HEK293 (cell line): ENCODE measurements around the gene CSNK1G1.

Experiments
- CTCF ChIA-PET: fragments of 350-600 bp; formaldehyde crosslinking; extraction: SDS; loops from one replicate; lab custom pipeline; 2021; ENCODE audit warnings: antibody characterized with exemption; lab: Yijun Ruan, JAX
- POLR2A ChIA-PET: fragments of 300-600 bp; formaldehyde crosslinking; extraction: SDS; loops from one replicate; lab custom pipeline; 2020; ENCODE audit warnings: antibody characterized with exemption, inconsistent platforms; lab: Yijun Ruan, JAX
- H3K27ac ChIP-seq: fragments of 200-500 bp; sonication (Bioruptor generic); 2 replicates; pipeline ENCODE4 v1.5.1; 2014; ENCODE audit warnings: low read depth, low read length, control low read depth, inconsistent platforms; ENCODE audit errors: extremely low read depth
- H3K36me3 ChIP-seq, 2 experiments: fragments of 200-500 bp in 1 of 2; sonication (Bioruptor generic) in 1 of 2; 1 replicate in 1 of 2; 2 replicates in 1 of 2; pipeline ENCODE4 v1.5.1; 2014 to 2017; ENCODE audit warnings: inconsistent platforms in 2 of 2, low read length in 2 of 2; ENCODE audit not compliant: control insufficient read depth in 2 of 2, insufficient read depth in 1 of 2
- H3K4me1 ChIP-seq: fragments of 200-500 bp; sonication (Bioruptor generic); 2 replicates; pipeline ENCODE4 v1.5.1; 2014; ENCODE audit warnings: mild to moderate bottlenecking, low read length, inconsistent platforms; ENCODE audit not compliant: control insufficient read depth, insufficient read depth
- H3K4me3 ChIP-seq: 2 replicates; pipeline ENCODE4 v1.5.1; 2011; ENCODE audit warnings: low read depth, mild to moderate bottlenecking, control low read depth, low read length, moderate library complexity
- H3K9me3 ChIP-seq: fragments of 200-500 bp; sonication (Bioruptor generic); 2 replicates; pipeline ENCODE4 v1.5.1; 2014; ENCODE audit warnings: low read depth, low read length, inconsistent platforms; ENCODE audit not compliant: control insufficient read depth, insufficient read depth
- GLI4 ChIP-seq: fragments of 450-650 bp; formaldehyde crosslinking; IDR thresholded peaks from 2 replicates; pipeline ENCODE4 v1.5.1; 2016; ENCODE audit warnings: missing biosample characterization, missing genetic modification characterization
- KLF9 ChIP-seq: fragments of 450-650 bp; formaldehyde crosslinking; IDR thresholded peaks from 2 replicates; pipeline ENCODE4 v1.5.1; 2016; ENCODE audit warnings: missing biosample characterization, missing genetic modification characterization, low read depth
- MZF1 ChIP-seq: fragments of 450-650 bp; formaldehyde crosslinking; IDR thresholded peaks from 2 replicates; pipeline ENCODE4 v1.5.1; 2017; ENCODE audit warnings: missing biosample characterization, missing genetic modification characterization, borderline replicate concordance
- RBAK ChIP-seq: fragments of 450-650 bp; formaldehyde crosslinking; IDR thresholded peaks from 2 replicates; pipeline ENCODE4 v1.5.1; 2016; ENCODE audit warnings: missing biosample characterization, missing genetic modification characterization
- SCRT1 ChIP-seq: fragments of 450-650 bp; formaldehyde crosslinking; IDR thresholded peaks from 2 replicates; pipeline ENCODE4 v1.5.1; 2016; ENCODE audit warnings: missing biosample characterization, missing genetic modification characterization, borderline replicate concordance
- ZNF10 ChIP-seq: fragments of 450-650 bp; formaldehyde crosslinking; IDR thresholded peaks from 2 replicates; pipeline ENCODE4 v1.5.1; 2017; ENCODE audit warnings: missing biosample characterization, missing genetic modification characterization
- ZNF146 ChIP-seq: fragments of 450-650 bp; formaldehyde crosslinking; IDR thresholded peaks from 2 replicates; pipeline ENCODE4 v1.5.1; 2016; ENCODE audit warnings: missing biosample characterization, missing genetic modification characterization
- ZNF248 ChIP-seq: fragments of 450-650 bp; formaldehyde crosslinking; IDR thresholded peaks from 2 replicates; pipeline ENCODE4 v1.5.1; 2017; ENCODE audit warnings: missing biosample characterization, missing genetic modification characterization
- ZNF311 ChIP-seq: fragments of 450-650 bp; formaldehyde crosslinking; IDR thresholded peaks from 2 replicates; pipeline ENCODE4 v1.5.1; 2017; ENCODE audit warnings: missing biosample characterization, missing genetic modification characterization, borderline replicate concordance
- ZNF341 ChIP-seq: fragments of 450-650 bp; formaldehyde crosslinking; IDR thresholded peaks from 2 replicates; pipeline ENCODE4; 2016; ENCODE audit warnings: low read depth, missing biosample characterization, missing genetic modification characterization
- ZNF48 ChIP-seq: fragments of 450-650 bp; formaldehyde crosslinking; IDR thresholded peaks from 2 replicates; pipeline ENCODE4 v1.5.1; 2016; ENCODE audit warnings: missing biosample characterization, missing genetic modification characterization
- ZNF560 ChIP-seq: fragments of 450-650 bp; formaldehyde crosslinking; IDR thresholded peaks from 2 replicates; pipeline ENCODE4 v1.5.1; 2017; ENCODE audit warnings: missing biosample characterization, missing genetic modification characterization, borderline replicate concordance
- ZNF596 ChIP-seq: fragments of 450-650 bp; IDR thresholded peaks from 2 replicates; pipeline ENCODE4 v1.5.0; 2018; ENCODE audit warnings: missing biosample characterization, mild to moderate bottlenecking, missing genetic modification characterization, moderate library complexity
- ZXDB ChIP-seq: fragments of 450-650 bp; formaldehyde crosslinking; IDR thresholded peaks from 2 replicates; pipeline ENCODE4 v1.5.1; 2016; ENCODE audit warnings: missing biosample characterization, missing genetic modification characterization
- TF ChIP-seq, protein P1 (sequence below): fragments of 450-650 bp; formaldehyde crosslinking; IDR thresholded peaks from 2 replicates; pipeline ENCODE4 v1.5.1; 2016; ENCODE audit warnings: missing biosample characterization, missing genetic modification characterization
- TF ChIP-seq, protein P2 (sequence below): fragments of 450-650 bp; formaldehyde crosslinking; IDR thresholded peaks from 2 replicates; pipeline ENCODE4 v1.5.1; 2016; ENCODE audit warnings: missing biosample characterization, missing genetic modification characterization
- TF ChIP-seq, protein P3 (sequence below): fragments of 450-650 bp; formaldehyde crosslinking; IDR thresholded peaks from 2 replicates; pipeline ENCODE4 v1.5.1; 2016; ENCODE audit warnings: missing biosample characterization, missing genetic modification characterization
- TF ChIP-seq, protein P4 (sequence below): fragments of 450-650 bp; formaldehyde crosslinking; IDR thresholded peaks from 2 replicates; pipeline ENCODE4 v1.5.1; 2016; ENCODE audit warnings: missing biosample characterization, missing genetic modification characterization
- TF ChIP-seq, protein P5 (sequence below): fragments of 450-650 bp; formaldehyde crosslinking; IDR thresholded peaks from 2 replicates; pipeline ENCODE4 v1.5.1; 2017; ENCODE audit warnings: missing biosample characterization, missing genetic modification characterization
- TF ChIP-seq, protein P6 (sequence below): fragments of 450-650 bp; formaldehyde crosslinking; optimal IDR thresholded peaks from 2 replicates; pipeline ENCODE3; 2016; ENCODE audit warnings: missing biosample characterization, mild to moderate bottlenecking, missing genetic modification characterization

The CSNK1G1 gene

DNA sequence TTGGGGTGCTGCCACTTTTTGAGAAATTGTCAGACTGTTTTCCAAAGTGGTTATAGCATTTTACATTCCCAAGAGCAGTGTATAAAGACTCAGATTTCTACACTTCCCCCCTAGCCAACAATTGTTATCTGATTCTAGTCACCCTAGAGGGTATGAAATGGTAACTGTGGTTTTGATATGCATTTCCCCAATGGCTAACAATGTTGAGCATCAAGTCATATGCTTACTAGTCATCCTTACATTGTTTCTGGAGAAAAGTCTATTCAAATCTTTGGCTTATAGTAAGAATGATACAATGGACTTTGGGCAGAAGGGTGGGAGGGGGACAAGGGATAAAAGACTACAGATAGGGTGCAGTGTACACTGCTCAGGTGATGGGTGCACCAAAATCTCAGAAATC, 73.3 kb downstream of the CSNK1G1 start:
- ChIA-PET CTCF (no interaction called here), POLR2A (no interaction called here)
- no peak overlapping the region for H3K27ac ChIP-seq

More for the DNA sequence above, 73.3 kb downstream of the CSNK1G1 start:
- H3K4me1 ChIP-seq = no peaks in the 10 kb centered on the region
- H3K4me3 ChIP-seq = no peak overlapping the region
- no peak for TF ChIP-seq ZNF48 (tag by site-specific recombination)
- TF ChIP-seq ZNF560 (tag by site-specific recombination) = no peak
- TF ChIP-seq SCRT1 (tag by site-specific recombination) = no peak
- no peak for TF ChIP-seq ZNF10
- no peak for TF ChIP-seq RBAK (tag by site-specific recombination)
- TF ChIP-seq, protein P1, sequence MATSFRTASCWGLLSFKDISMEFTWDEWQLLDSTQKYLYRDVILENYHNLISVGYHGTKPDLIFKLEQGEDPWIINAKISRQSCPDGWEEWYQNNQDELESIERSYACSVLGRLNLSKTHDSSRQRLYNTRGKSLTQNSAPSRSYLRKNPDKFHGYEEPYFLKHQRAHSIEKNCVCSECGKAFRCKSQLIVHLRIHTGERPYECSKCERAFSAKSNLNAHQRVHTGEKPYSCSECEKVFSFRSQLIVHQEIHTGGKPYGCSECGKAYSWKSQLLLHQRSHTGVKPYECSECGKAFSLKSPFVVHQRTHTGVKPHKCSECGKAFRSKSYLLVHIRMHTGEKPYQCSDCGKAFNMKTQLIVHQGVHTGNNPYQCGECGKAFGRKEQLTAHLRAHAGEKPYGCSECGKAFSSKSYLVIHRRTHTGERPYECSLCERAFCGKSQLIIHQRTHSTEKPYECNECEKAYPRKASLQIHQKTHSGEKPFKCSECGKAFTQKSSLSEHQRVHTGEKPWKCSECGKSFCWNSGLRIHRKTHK = no peak
- TF ChIP-seq ZNF311 (tag by site-specific recombination) = no peak
- TF ChIP-seq ZNF596 (tag by site-specific recombination) = no peak
- no peak for TF ChIP-seq GLI4 (tag by site-specific recombination)
- TF ChIP-seq ZNF341 (tag by site-specific recombination) = no peak
- TF ChIP-seq MZF1 (tag by site-specific recombination) = no peak
- TF ChIP-seq, protein P2, sequence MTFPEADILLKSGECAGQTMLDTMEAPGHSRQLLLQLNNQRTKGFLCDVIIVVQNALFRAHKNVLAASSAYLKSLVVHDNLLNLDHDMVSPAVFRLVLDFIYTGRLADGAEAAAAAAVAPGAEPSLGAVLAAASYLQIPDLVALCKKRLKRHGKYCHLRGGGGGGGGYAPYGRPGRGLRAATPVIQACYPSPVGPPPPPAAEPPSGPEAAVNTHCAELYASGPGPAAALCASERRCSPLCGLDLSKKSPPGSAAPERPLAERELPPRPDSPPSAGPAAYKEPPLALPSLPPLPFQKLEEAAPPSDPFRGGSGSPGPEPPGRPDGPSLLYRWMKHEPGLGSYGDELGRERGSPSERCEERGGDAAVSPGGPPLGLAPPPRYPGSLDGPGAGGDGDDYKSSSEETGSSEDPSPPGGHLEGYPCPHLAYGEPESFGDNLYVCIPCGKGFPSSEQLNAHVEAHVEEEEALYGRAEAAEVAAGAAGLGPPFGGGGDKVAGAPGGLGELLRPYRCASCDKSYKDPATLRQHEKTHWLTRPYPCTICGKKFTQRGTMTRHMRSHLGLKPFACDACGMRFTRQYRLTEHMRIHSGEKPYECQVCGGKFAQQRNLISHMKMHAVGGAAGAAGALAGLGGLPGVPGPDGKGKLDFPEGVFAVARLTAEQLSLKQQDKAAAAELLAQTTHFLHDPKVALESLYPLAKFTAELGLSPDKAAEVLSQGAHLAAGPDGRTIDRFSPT (tag by site-specific recombination) = no peak
- TF ChIP-seq KLF9 (tag by site-specific recombination) = no peak
- TF ChIP-seq, protein P3, sequence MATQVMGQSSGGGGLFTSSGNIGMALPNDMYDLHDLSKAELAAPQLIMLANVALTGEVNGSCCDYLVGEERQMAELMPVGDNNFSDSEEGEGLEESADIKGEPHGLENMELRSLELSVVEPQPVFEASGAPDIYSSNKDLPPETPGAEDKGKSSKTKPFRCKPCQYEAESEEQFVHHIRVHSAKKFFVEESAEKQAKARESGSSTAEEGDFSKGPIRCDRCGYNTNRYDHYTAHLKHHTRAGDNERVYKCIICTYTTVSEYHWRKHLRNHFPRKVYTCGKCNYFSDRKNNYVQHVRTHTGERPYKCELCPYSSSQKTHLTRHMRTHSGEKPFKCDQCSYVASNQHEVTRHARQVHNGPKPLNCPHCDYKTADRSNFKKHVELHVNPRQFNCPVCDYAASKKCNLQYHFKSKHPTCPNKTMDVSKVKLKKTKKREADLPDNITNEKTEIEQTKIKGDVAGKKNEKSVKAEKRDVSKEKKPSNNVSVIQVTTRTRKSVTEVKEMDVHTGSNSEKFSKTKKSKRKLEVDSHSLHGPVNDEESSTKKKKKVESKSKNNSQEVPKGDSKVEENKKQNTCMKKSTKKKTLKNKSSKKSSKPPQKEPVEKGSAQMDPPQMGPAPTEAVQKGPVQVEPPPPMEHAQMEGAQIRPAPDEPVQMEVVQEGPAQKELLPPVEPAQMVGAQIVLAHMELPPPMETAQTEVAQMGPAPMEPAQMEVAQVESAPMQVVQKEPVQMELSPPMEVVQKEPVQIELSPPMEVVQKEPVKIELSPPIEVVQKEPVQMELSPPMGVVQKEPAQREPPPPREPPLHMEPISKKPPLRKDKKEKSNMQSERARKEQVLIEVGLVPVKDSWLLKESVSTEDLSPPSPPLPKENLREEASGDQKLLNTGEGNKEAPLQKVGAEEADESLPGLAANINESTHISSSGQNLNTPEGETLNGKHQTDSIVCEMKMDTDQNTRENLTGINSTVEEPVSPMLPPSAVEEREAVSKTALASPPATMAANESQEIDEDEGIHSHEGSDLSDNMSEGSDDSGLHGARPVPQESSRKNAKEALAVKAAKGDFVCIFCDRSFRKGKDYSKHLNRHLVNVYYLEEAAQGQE (tag by site-specific recombination) = no peak
- TF ChIP-seq ZNF248 (tag by site-specific recombination) = no peak
- no peak for TF ChIP-seq ZXDB (tag by site-specific recombination)
- TF ChIP-seq, protein P4, sequence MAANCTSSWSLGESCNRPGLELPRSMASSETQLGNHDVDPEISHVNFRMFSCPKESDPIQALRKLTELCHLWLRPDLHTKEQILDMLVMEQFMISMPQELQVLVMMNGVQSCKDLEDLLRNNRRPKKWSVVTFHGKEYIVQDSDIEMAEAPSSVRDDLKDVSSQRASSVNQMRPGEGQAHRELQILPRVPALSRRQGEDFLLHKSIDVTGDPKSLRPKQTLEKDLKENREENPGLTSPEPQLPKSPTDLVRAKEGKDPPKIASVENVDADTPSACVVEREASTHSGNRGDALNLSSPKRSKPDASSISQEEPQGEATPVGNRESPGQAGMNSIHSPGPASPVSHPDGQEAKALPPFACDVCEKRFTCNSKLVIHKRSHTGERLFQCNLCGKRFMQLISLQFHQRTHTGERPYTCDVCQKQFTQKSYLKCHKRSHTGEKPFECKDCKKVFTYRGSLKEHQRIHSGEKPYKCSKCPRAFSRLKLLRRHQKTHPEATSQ (tag by site-specific recombination) = no peak
- TF ChIP-seq, protein P5, sequence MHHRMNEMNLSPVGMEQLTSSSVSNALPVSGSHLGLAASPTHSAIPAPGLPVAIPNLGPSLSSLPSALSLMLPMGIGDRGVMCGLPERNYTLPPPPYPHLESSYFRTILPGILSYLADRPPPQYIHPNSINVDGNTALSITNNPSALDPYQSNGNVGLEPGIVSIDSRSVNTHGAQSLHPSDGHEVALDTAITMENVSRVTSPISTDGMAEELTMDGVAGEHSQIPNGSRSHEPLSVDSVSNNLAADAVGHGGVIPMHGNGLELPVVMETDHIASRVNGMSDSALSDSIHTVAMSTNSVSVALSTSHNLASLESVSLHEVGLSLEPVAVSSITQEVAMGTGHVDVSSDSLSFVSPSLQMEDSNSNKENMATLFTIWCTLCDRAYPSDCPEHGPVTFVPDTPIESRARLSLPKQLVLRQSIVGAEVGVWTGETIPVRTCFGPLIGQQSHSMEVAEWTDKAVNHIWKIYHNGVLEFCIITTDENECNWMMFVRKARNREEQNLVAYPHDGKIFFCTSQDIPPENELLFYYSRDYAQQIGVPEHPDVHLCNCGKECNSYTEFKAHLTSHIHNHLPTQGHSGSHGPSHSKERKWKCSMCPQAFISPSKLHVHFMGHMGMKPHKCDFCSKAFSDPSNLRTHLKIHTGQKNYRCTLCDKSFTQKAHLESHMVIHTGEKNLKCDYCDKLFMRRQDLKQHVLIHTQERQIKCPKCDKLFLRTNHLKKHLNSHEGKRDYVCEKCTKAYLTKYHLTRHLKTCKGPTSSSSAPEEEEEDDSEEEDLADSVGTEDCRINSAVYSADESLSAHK (tag by site-specific recombination) = no peak
- TF ChIP-seq, protein P6, sequence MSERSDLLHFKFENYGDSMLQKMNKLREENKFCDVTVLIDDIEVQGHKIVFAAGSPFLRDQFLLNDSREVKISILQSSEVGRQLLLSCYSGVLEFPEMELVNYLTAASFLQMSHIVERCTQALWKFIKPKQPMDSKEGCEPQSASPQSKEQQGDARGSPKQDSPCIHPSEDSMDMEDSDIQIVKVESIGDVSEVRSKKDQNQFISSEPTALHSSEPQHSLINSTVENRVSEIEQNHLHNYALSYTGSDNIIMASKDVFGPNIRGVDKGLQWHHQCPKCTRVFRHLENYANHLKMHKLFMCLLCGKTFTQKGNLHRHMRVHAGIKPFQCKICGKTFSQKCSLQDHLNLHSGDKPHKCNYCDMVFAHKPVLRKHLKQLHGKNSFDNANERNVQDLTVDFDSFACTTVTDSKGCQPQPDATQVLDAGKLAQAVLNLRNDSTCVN (tag by site-specific recombination) = no peak
- TF ChIP-seq ZNF146 = no peak
- H3K9me3 ChIP-seq = no peaks in the 10 kb centered on the region
- no peaks in the 10 kb centered on the region for H3K36me3 ChIP-seq
